Peyer's patch (tissue), 4 donors: ENCODE measurements around the gene ZNRF4. TPM values are rescaled to one million over a fixed set of nuclear protein-coding genes. Genes with fewer than 3 reads are reported as not detected.

Source experiments
- DNase-seq, 3 donors: peaks; one replicate each; pipeline ENCODE4 v3.0.0-alpha.2; 2017 to 2019
- H3K27ac ChIP-seq, 4 donors: fragments of 200-600 bp; sonication (generic); one replicate each; pipeline ENCODE4 v1.5.1; 2016 to 2019
- H3K27me3 ChIP-seq, 2 donors: fragments of 200-600 bp; sonication (generic); one replicate each; pipeline ENCODE4 v1.5.1; 2019
- H3K36me3 ChIP-seq, 3 donors: fragments of 200-600 bp; sonication (generic); one replicate each; pipeline ENCODE4 v1.5.1; 2016 to 2019
- H3K4me1 ChIP-seq, 4 donors: fragments of 200-600 bp; sonication (generic); one replicate each; pipeline ENCODE4 v1.5.1; 2016 to 2019
- H3K4me3 ChIP-seq, 4 donors: fragments of 200-600 bp; sonication (generic); 1 replicate in 3 of 4; 2 replicates in 1 of 4; pipeline ENCODE4 v1.5.1; 2016 to 2019; ENCODE audit warnings: mild to moderate bottlenecking in 1 of 4
- H3K9me3 ChIP-seq, 4 donors: fragments of 200-600 bp; sonication (generic); one replicate each; pipeline ENCODE4 v1.5.1; 2016 to 2019; ENCODE audit warnings: mild to moderate bottlenecking in 1 of 4
- POLR2A ChIP-seq, 2 donors: fragments of 450-650 bp; IDR thresholded peaks; one replicate each; pipeline ENCODE4 v1.5.1; 2017; ENCODE audit warnings: antibody characterized with exemption in 2 of 2, mild to moderate bottlenecking in 2 of 2, moderate library complexity in 2 of 2
- total RNA-seq, 4 donors: library from RNA; depleted of rRNA; stranded (reverse); fragments of >200 nt; gene quantifications; one replicate each; pipeline ENCODE4 v1.1.0, GENCODE V29; 2016
- TF ChIP-seq, protein P1 (sequence below), 6 experiments: fragments of 450-650 bp in 4 of 6; fragments of 200-600 bp in 2 of 6; sonication (generic) in 1 of 6; IDR thresholded peaks; one replicate each; pipeline ENCODE4 v1.5.1; 2017 to 2019; ENCODE audit warnings: antibody characterized with exemption in 6 of 6, mild to moderate bottlenecking in 3 of 6, moderate library complexity in 1 of 6

ZNRF4 gene
- total RNA-seq, 4 donors from 2014 or later = not detected

- Histone ChIP-seq H3K4me3 (no peak overlapping the region), H3K27me3 (no peaks in the 10 kb centered on the region), H3K9me3 (no peaks in the 10 kb centered on the region), H3K27ac (no peak overlapping the region), H3K4me1 (no peaks in the 10 kb centered on the region), H3K36me3 (no peaks in the 10 kb centered on the region)
- TF ChIP-seq, protein P1, sequence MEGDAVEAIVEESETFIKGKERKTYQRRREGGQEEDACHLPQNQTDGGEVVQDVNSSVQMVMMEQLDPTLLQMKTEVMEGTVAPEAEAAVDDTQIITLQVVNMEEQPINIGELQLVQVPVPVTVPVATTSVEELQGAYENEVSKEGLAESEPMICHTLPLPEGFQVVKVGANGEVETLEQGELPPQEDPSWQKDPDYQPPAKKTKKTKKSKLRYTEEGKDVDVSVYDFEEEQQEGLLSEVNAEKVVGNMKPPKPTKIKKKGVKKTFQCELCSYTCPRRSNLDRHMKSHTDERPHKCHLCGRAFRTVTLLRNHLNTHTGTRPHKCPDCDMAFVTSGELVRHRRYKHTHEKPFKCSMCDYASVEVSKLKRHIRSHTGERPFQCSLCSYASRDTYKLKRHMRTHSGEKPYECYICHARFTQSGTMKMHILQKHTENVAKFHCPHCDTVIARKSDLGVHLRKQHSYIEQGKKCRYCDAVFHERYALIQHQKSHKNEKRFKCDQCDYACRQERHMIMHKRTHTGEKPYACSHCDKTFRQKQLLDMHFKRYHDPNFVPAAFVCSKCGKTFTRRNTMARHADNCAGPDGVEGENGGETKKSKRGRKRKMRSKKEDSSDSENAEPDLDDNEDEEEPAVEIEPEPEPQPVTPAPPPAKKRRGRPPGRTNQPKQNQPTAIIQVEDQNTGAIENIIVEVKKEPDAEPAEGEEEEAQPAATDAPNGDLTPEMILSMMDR (IDR thresholded peaks at IDR 0.05) = no peak
- no peak for TF ChIP-seq POLR2A (IDR thresholded peaks at IDR 0.05)
- DNase-seq = no peak
Measured at GRCh38 chr19:5439452-5439851, 15.8 kb upstream of the ZNRF4 start.

DNA sequence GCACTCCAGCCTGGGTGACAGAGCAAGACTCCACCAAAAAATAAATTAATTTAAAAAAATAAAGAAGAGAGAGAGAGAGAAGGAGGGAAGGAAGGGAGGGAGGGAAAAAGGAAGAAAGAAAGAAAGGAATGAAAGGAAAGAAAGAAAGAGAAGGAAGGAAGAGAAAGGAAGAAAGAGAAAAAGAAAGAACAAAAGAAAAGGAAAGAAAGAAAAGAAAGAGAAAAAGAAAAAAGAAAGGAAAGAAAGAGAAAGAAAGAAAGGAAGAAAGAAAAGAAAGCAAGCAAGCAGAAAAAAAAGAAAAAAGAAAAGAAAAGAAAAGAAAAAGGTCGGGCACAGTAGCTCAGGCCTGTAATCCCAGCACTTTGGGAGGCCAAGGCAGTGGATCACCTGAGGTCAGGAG is 14.9 kb upstream of the ZNRF4 start:
- DNase-seq = no peak
- Histone ChIP-seq H3K4me3 (no peak overlapping the region), H3K4me1 (no peaks in the 10 kb centered on the region), H3K9me3 (no peaks in the 10 kb centered on the region), H3K36me3 (no peaks in the 10 kb centered on the region), H3K27me3 (no peaks in the 10 kb centered on the region), H3K27ac (no peak overlapping the region)
- TF ChIP-seq, protein P1 (IDR thresholded peaks at IDR 0.05) = no peak
- no peak for TF ChIP-seq POLR2A (IDR thresholded peaks at IDR 0.05)

- Histone ChIP-seq H3K27me3 (no peaks in the 10 kb centered on the region), H3K4me3 (no peak overlapping the region), H3K9me3 (no peaks in the 10 kb centered on the region), H3K36me3 (no peaks in the 10 kb centered on the region), H3K27ac (no peak overlapping the region), H3K4me1 (no peaks in the 10 kb centered on the region)
- no peak for DNase-seq
- no peak for TF ChIP-seq POLR2A (IDR thresholded peaks at IDR 0.05)
- TF ChIP-seq, protein P1 (IDR thresholded peaks at IDR 0.05) = no peak
Measured at GRCh38 chr19:5443723-5444122, 11.5 kb upstream of the ZNRF4 start.

- no peak for DNase-seq
Measured at GRCh38 chr19:5444431-5444830, 10.8 kb upstream of the ZNRF4 start.

GRCh38 chr19:5445071-5445470 is 10.1 kb upstream of the ZNRF4 start:
- TF ChIP-seq, protein P1 (IDR thresholded peaks at IDR 0.05) = no peak
- no peak for TF ChIP-seq POLR2A (IDR thresholded peaks at IDR 0.05)
- H3K27me3 ChIP-seq = no peaks in the 10 kb centered on the region
- H3K4me3 ChIP-seq = no peak overlapping the region
- no peaks in the 10 kb centered on the region for H3K9me3 ChIP-seq
- no peaks in the 10 kb centered on the region for H3K36me3 ChIP-seq
- H3K27ac ChIP-seq = no peak overlapping the region
- H3K4me1 ChIP-seq = no peaks in the 10 kb centered on the region
- DNase-seq = no peak

More at GRCh38 chr19:5444431-5444830, 10.8 kb upstream of the ZNRF4 start:
- Histone ChIP-seq H3K27me3 (no peaks in the 10 kb centered on the region), H3K27ac (no peak overlapping the region), H3K36me3 (no peaks in the 10 kb centered on the region), H3K9me3 (no peaks in the 10 kb centered on the region), H3K4me3 (no peak overlapping the region), H3K4me1 (no peaks in the 10 kb centered on the region)
- TF ChIP-seq POLR2A (IDR thresholded peaks at IDR 0.05) = no peak
- TF ChIP-seq, protein P1 (IDR thresholded peaks at IDR 0.05) = no peak

DNA sequence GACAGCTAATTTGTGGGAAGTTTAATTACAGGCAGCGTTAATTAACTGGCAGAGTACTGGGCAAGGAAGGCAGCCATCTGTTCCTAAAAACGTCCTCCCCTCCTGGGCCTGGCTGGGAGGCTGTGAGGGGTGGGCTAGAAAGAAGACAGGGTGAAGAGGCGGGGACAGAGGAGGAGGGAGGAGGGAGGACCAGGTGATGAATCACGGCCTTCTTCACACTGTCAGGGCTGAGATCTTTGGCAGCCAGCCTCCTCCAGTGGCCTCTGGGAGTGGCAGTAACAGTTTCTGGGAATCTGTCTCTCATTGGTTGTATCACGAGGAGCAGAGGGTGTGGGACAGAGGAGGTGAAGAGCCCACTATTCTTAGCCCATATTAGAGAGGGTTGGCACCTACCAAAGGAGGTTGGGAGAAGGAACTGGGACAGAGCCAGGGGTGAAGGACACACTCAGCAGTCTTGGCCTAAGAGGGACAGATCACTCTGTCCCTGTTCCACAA is 9.6 kb upstream of the ZNRF4 start:
- Histone ChIP-seq H3K4me1 (no peaks in the 10 kb centered on the region), H3K9me3 (no peaks in the 10 kb centered on the region), H3K27ac (no peak overlapping the region), H3K4me3 (no peak overlapping the region), H3K36me3 (no peaks in the 10 kb centered on the region), H3K27me3 (no peaks in the 10 kb centered on the region)
- TF ChIP-seq POLR2A (IDR thresholded peaks at IDR 0.05) = no peak
- TF ChIP-seq, protein P1 (IDR thresholded peaks at IDR 0.05) = no peak
- DNase-seq = no peak
